GM10847 (cell line): ENCODE measurements around the gene RFX8.

ENCODE experiments used
- POLR2A ChIP-seq: IDR thresholded peaks from 2 replicates; pipeline ENCODE4 v1.6.1; 2011; ENCODE audit not compliant: insufficient read length; ENCODE audit errors: extremely low read depth

The RFX8 gene

GRCh38 chr2:101467306-101467705 is 7.6 kb downstream of the RFX8 start:
- no peak for TF ChIP-seq POLR2A

GRCh38 chr2:101466426-101466825 is 8.5 kb downstream of the RFX8 start:
- no peak for TF ChIP-seq POLR2A

- no peak for TF ChIP-seq POLR2A
Observed at GRCh38 chr2:101464841-101465240, 10.1 kb downstream of the RFX8 start.

- no peak for TF ChIP-seq POLR2A
Observed at GRCh38 chr2:101463911-101464641, 10.8 kb downstream of the RFX8 start.

GRCh38 chr2:101463421-101463820 is 11.5 kb downstream of the RFX8 start:
- no peak for TF ChIP-seq POLR2A

- TF ChIP-seq POLR2A = no peak
Observed at GRCh38 chr2:101461381-101461780, 13.5 kb downstream of the RFX8 start.

- no peak for TF ChIP-seq POLR2A
Observed at GRCh38 chr2:101450965-101451364, 23.9 kb downstream of the RFX8 start.

- no peak for TF ChIP-seq POLR2A
Observed at GRCh38 chr2:101446869-101447268, 28.0 kb downstream of the RFX8 start.

- no peak for TF ChIP-seq POLR2A
Observed at GRCh38 chr2:101442667-101443061, 32.2 kb downstream of the RFX8 start.

GRCh38 chr2:101442042-101442666 is 32.8 kb downstream of the RFX8 start:
- no peak for TF ChIP-seq POLR2A

GRCh38 chr2:101440127-101440738 is 34.7 kb downstream of the RFX8 start:
- TF ChIP-seq POLR2A = no peak

GRCh38 chr2:101439716-101440115 is 35.2 kb downstream of the RFX8 start:
- no peak for TF ChIP-seq POLR2A

- TF ChIP-seq POLR2A = no peak
Observed at GRCh38 chr2:101435001-101435862, 39.7 kb downstream of the RFX8 start.

GRCh38 chr2:101433465-101433864 is 41.4 kb downstream of the RFX8 start:
- no peak for TF ChIP-seq POLR2A

GRCh38 chr2:101432411-101433181 is 42.3 kb downstream of the RFX8 start:
- no peak for TF ChIP-seq POLR2A
